IMR-90 (cell line): ENCODE results near the gene NCKAP5L.

ENCODE experiments used
- CEBPB ChIP-seq: IDR thresholded peaks from 2 replicates; pipeline ENCODE4 v1.6.1; 2012; ENCODE audit warnings: low read depth, low read length, improper control_type of control experiment
- CTCF ChIP-seq: conservative IDR thresholded peaks from 2 replicates; pipeline ENCODE4 v1.5.1; 2012; ENCODE audit warnings: mild to moderate bottlenecking, low read depth, low read length, improper control_type of control experiment
- ELK1 ChIP-seq: fragments of 150-350 bp; IDR thresholded peaks from 2 replicates; pipeline ENCODE4 v1.6.1; 2016; ENCODE audit warnings: low read depth, mild to moderate bottlenecking, low read length, moderate library complexity, borderline replicate concordance
- FOS ChIP-seq: fragments of 150-350 bp; IDR thresholded peaks from 2 replicates; pipeline ENCODE4 v1.6.1; 2016; ENCODE audit warnings: low read depth, low read length
- MAZ ChIP-seq: IDR thresholded peaks from 2 replicates; pipeline ENCODE4 v1.6.1; 2012; ENCODE audit warnings: low read depth, mild to moderate bottlenecking, low read length, improper control_type of control experiment, moderate library complexity, borderline replicate concordance
- POLR2A ChIP-seq: IDR thresholded peaks from 2 replicates; pipeline ENCODE4 v1.6.1; 2012; ENCODE audit warnings: mild to moderate bottlenecking, low read depth, low read length
- RCOR1 ChIP-seq: IDR thresholded peaks from 2 replicates; pipeline ENCODE4 v1.6.1; 2012; ENCODE audit warnings: mild to moderate bottlenecking, low read length, improper control_type of control experiment; ENCODE audit not compliant: insufficient replicate concordance
- USF2 ChIP-seq: fragments of 150-350 bp; IDR thresholded peaks from 2 replicates; pipeline ENCODE4 v1.6.1; 2017; ENCODE audit warnings: mild to moderate bottlenecking, antibody characterized with exemption, low read length, low read depth

GRCh38 chr12:49853671-49854070, 25.5 kb upstream of the NCKAP5L start:
- TF ChIP-seq FOS (no peak), CTCF (no peak), POLR2A (no peak), RCOR1 (no peak), ELK1 (no peak), MAZ (no peak), USF2 (no peak), CEBPB (no peak)
